GM18868 (cell line): Measurements from ENCODE around the gene PKP2.
A peak's percentile ranks its signal among the peaks of the same experiment; 100 is the strongest.

Experiments
- ATAC-seq: cut with Tn5 transposase; IDR thresholded peaks from one replicate; pipeline ENCODE4 v1.9.1; 2021; ENCODE audit warnings: mild to moderate bottlenecking, moderate library complexity; ENCODE audit not compliant: unreplicated experiment

PKP2 gene

GRCh38 chr12:32896432-32897280, at the start of gene PKP2:
Gene PKP2 (minus strand): TSS chr12:32896777. CDS start chr12:32896731, 46 bp downstream.
- peak; percentile 75 for ATAC-seq

- no peak for ATAC-seq
Measured at GRCh38 chr12:32944195-32944594, 47.6 kb upstream of the PKP2 start.

GRCh38 chr12:32939801-32940200, 43.2 kb upstream of the PKP2 start:
- ATAC-seq: no peak

GRCh38 chr12:32926963-32927362, 30.4 kb upstream of the PKP2 start:
- ATAC-seq: no peak

- ATAC-seq: no peak
Measured at GRCh38 chr12:32926356-32926755, 29.8 kb upstream of the PKP2 start.

- ATAC-seq: no peak
Measured at GRCh38 chr12:32922546-32923297, 26.1 kb upstream of the PKP2 start.

- ATAC-seq: no peak
Measured at GRCh38 chr12:32921397-32921796, 24.8 kb upstream of the PKP2 start.

- no peak for ATAC-seq
Measured at GRCh38 chr12:32920506-32921085, 24.0 kb upstream of the PKP2 start.

GRCh38 chr12:32918890-32919801, 22.6 kb upstream of the PKP2 start:
- ATAC-seq: peak; percentile 83

- ATAC-seq: no peak
Measured at GRCh38 chr12:32917094-32917611, 20.6 kb upstream of the PKP2 start.

- no peak for ATAC-seq
Measured at GRCh38 chr12:32907898-32908476, 11.4 kb upstream of the PKP2 start.

GRCh38 chr12:32907166-32907565, 10.6 kb upstream of the PKP2 start:
- no peak for ATAC-seq

GRCh38 chr12:32906399-32907165, 10.0 kb upstream of the PKP2 start:
- peak; percentile 99 for ATAC-seq

- no peak for ATAC-seq
Measured at GRCh38 chr12:32903763-32904162, 7.2 kb upstream of the PKP2 start.

- no peak for ATAC-seq
Measured at GRCh38 chr12:32903318-32903717, 6.7 kb upstream of the PKP2 start.

GRCh38 chr12:32902287-32902997, 5.9 kb upstream of the PKP2 start:
- ATAC-seq: no peak

GRCh38 chr12:32901553-32901952, 5.0 kb upstream of the PKP2 start:
- no peak for ATAC-seq

- no peak for ATAC-seq
Measured at GRCh38 chr12:32897687-32898573, 1.4 kb upstream of the PKP2 start.
